AG09309 (cell line): ENCODE measurements around the gene TSGA10.

Source experiments
- DNase-seq: peaks from one replicate; pipeline ENCODE4 v3.0.0-alpha.2; 2010; ENCODE audit warnings: low read depth
- H3K4me3 ChIP-seq: 2 replicates; pipeline ENCODE4 v1.5.1; 2011; ENCODE audit warnings: mild to moderate bottlenecking, low read depth, low read length, moderate library complexity; ENCODE audit not compliant: control insufficient read depth
- CTCF ChIP-seq: IDR thresholded peaks from 2 replicates; pipeline ENCODE4 v1.5.1; 2011; ENCODE audit warnings: mild to moderate bottlenecking, low read depth, low read length, inconsistent platforms; ENCODE audit not compliant: insufficient read depth, control insufficient read depth; ENCODE audit errors: missing control alignments

TSGA10 gene

DNA sequence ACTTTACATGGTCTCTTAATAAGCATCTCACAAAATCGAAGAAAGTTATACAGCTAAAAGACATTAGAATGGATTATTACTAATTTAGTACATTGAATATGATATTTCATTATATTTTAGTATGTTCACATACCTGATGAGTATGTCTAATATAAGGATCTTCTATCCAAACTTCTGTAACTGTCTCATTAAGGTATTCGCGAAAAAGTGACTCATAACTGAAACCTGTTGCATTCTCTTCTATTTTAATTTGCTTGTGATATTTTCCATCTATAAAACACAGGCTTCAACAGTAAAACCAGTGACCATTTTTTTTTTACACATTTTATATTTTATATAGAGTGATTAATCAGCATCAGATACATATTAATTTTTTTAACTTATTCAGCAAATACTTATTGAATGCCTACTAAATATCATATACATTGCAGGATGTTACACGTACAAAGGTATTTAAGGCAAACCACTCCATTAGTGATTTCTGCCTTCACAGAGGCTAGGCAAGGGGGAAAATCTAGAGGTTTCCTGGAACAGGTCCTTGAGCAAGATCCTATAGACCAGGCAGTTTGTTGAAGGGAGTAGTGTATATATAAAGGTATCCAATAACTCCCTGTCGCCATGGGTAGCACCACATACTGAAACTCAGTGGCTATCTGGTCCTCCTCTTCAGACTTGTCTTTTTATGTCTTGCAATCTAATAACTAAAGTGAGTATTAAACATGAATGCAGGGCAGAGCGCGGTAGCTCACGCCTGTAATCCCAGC lies 16.8 kb upstream of the TSGA10 start:
- no peak overlapping the region for H3K4me3 ChIP-seq
- no peak for TF ChIP-seq CTCF
- DNase-seq = no peak

- TF ChIP-seq CTCF = no peak
- DNase-seq = no peak
- H3K4me3 ChIP-seq = no peak overlapping the region
These were observed 14.8 kb upstream of the TSGA10 start for GRCh38 chr2:99169534-99169933.

DNA sequence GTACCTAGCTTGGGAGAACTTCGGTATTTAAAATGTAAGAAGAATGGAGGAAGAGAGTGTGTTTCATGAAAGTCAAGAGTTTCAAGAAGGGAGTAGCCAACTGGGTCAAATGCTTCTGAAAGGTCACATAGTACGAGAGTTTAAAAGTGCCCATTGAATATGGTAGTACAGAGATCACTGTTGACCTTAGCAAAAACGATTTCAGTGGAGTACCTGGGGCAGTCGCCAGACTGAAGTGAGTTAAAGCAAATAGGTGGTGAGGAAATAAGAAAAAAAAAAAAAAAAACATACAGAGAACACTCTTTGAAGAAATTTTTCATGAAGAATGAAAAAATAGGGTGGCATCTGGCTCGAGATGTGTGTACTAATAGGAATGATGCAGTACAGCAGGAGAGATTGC lies 11.5 kb upstream of the TSGA10 start:
- TF ChIP-seq CTCF = no peak
- no peak overlapping the region for H3K4me3 ChIP-seq
- no peak for DNase-seq

DNA sequence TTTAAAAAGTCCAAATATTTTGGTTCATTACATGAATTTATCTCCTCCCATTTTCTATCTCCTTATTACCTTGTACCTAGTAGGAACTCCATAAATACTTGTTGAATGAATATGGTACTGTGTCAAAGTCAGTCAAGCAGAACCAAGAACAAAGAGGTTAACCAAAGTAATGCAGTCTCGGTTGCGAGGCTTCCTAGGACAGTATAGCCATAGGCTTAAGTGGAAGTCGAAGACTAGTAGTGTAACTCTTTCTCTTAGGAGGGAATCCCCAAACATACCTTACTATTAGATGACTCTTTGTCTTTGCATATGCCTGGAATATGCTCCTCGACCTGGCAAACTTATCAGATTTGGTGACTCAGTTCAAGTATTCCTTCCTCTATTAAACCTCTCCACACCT lies 4.9 kb upstream of the TSGA10 start:
- no peak overlapping the region for H3K4me3 ChIP-seq
- no peak for DNase-seq
- no peak for TF ChIP-seq CTCF

DNA sequence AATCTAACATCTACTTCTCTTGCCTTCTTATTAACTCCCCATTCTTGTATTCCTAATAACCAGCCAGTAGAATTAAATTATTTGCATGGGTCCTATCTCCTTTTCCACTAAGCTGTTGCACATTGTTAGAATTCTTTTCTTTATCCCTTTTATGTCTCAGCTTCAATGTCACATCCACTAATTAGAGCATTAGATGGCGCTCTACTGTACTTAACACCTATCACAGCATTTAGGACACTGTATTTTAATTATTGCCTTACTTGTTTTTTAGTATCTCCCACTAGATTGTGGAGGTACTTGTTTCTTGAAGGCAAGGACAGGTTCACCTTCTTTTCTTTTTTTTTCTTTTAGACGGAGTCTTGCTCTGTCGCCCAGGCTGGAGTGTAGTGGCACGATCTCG lies 3.9 kb upstream of the TSGA10 start:
- H3K4me3 ChIP-seq = no peak overlapping the region
- no peak for TF ChIP-seq CTCF
- DNase-seq = no peak

DNA sequence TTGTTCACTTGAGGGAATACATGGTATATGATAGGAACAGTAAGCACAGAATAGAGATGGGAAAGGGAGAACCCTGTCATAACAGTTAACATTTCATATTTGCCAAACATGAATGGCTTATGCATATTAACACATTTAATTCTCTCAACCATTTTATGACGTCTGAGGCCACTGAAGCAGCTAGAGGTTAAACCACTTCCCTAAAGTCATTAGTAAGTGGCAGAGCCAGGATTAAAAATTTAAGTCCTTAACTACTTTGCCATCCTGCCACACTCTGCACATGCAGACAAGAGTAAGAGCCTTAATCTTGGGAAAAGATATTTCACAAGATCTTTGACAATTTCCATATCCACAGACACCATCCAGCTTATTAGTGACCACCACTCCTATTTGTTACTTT lies 2.1 kb upstream of the TSGA10 start:
- TF ChIP-seq CTCF = no peak
- DNase-seq = no peak
- no peak overlapping the region for H3K4me3 ChIP-seq
